HepG2 (cell line): ENCODE results near the gene CFAP210.

Experiments
- EZH2 ChIP-seq: conservative IDR thresholded peaks from 2 replicates; pipeline ENCODE4 v1.6.1; 2012; ENCODE audit warnings: mild to moderate bottlenecking, low read depth, low read length, moderate library complexity
- MAFK ChIP-seq, 2 experiments: IDR thresholded peaks in 1 of 2; conservative IDR thresholded peaks in 1 of 2; 2 replicates each; pipeline ENCODE4 v1.6.1; 2011; ENCODE audit warnings: improper control_type of control experiment in 2 of 2, low read length in 2 of 2
- MLLT10 ChIP-seq: sonication (generic); formaldehyde crosslinking; IDR thresholded peaks from 2 replicates; pipeline ENCODE4 v1.4.0; 2020; ENCODE audit warnings: missing genetic modification reagents
- SIN3A ChIP-seq: IDR thresholded peaks from 2 replicates; pipeline ENCODE4 v1.6.1; 2011; ENCODE audit warnings: low read depth, mild to moderate bottlenecking, control low read depth, low read length, borderline replicate concordance
- ZBTB7A ChIP-seq: sonication (generic); formaldehyde crosslinking; IDR thresholded peaks from 2 replicates; pipeline ENCODE4 v1.8.0; 2022; ENCODE audit warnings: mild to moderate bottlenecking, missing genetic modification reagents
- TF ChIP-seq, protein P1 (sequence below): sonication (generic); formaldehyde crosslinking; IDR thresholded peaks from 2 replicates; pipeline ENCODE4 v1.5.0; 2020; ENCODE audit warnings: mild to moderate bottlenecking, missing genetic modification reagents, moderate library complexity

DNA sequence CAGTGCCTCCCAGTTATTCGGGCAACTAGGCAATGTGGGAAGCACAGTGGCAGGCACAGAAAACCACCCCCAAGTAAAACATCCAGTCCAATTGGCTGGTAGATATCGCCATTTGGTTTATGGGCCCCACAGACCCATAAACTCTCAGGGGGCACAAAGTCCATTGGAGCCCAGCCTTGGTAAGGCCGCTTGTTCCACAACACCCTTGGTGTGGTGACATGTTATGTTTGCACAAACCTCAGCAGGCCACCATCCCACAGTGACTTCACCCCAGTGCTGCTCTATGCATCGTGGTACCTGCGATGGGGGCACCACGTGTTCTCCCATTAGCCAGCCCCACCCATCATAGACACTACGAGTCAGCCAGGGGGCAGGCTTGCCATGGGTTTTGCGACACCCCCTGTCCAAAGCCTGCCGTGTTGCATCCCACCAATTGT is 18.6 kb upstream of the CFAP210 start:
- no peak for TF ChIP-seq MAFK (conservative IDR thresholded peaks at IDR 0.05 in 1 of 2, IDR thresholded peaks at IDR 0.05 in 1 of 2; ENCODE audit: low read length in 2 of 2)
- no peak for TF ChIP-seq MLLT10
- TF ChIP-seq EZH2: no peak
- no peak for TF ChIP-seq SIN3A
- no peak for TF ChIP-seq ZBTB7A (CRISPR knock-in tag)
- TF ChIP-seq, protein P1, sequence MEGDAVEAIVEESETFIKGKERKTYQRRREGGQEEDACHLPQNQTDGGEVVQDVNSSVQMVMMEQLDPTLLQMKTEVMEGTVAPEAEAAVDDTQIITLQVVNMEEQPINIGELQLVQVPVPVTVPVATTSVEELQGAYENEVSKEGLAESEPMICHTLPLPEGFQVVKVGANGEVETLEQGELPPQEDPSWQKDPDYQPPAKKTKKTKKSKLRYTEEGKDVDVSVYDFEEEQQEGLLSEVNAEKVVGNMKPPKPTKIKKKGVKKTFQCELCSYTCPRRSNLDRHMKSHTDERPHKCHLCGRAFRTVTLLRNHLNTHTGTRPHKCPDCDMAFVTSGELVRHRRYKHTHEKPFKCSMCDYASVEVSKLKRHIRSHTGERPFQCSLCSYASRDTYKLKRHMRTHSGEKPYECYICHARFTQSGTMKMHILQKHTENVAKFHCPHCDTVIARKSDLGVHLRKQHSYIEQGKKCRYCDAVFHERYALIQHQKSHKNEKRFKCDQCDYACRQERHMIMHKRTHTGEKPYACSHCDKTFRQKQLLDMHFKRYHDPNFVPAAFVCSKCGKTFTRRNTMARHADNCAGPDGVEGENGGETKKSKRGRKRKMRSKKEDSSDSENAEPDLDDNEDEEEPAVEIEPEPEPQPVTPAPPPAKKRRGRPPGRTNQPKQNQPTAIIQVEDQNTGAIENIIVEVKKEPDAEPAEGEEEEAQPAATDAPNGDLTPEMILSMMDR (CRISPR knock-in tag): peak; percentile 28
